HEK293 (cell line): ENCODE measurements around the gene GLB1L.

Source experiments
- BCL11A ChIP-seq: fragments of 450-650 bp; formaldehyde crosslinking; IDR thresholded peaks from 2 replicates; pipeline ENCODE4 v1.5.1; 2016; ENCODE audit warnings: low read depth, missing biosample characterization, missing genetic modification characterization
- BCL11B ChIP-seq: fragments of 450-650 bp; formaldehyde crosslinking; IDR thresholded peaks from 2 replicates; pipeline ENCODE4 v1.5.1; 2016; ENCODE audit warnings: low read depth, missing biosample characterization, missing genetic modification characterization
- GFI1B ChIP-seq: fragments of 450-650 bp; formaldehyde crosslinking; IDR thresholded peaks from 2 replicates; pipeline ENCODE4 v1.5.1; 2016; ENCODE audit warnings: missing biosample characterization, missing genetic modification characterization
- SP3 ChIP-seq: fragments of 450-650 bp; formaldehyde crosslinking; IDR thresholded peaks from 2 replicates; pipeline ENCODE4 v1.5.1; 2016; ENCODE audit warnings: missing biosample characterization, missing genetic modification characterization
- SP7 ChIP-seq: fragments of 450-650 bp; formaldehyde crosslinking; IDR thresholded peaks from 2 replicates; pipeline ENCODE4 v1.5.1; 2016; ENCODE audit warnings: missing biosample characterization, missing genetic modification characterization
- ZBTB11 ChIP-seq: fragments of 450-650 bp; formaldehyde crosslinking; conservative IDR thresholded peaks from 2 replicates; pipeline ENCODE4 v1.5.1; 2016; ENCODE audit warnings: low read depth, missing biosample characterization, missing genetic modification characterization
- ZBTB8A ChIP-seq: fragments of 450-650 bp; formaldehyde crosslinking; IDR thresholded peaks from 2 replicates; pipeline ENCODE4 v1.5.1; 2016; ENCODE audit warnings: missing biosample characterization, missing genetic modification characterization
- ZEB2 ChIP-seq: fragments of 450-650 bp; formaldehyde crosslinking; IDR thresholded peaks from 2 replicates; pipeline ENCODE4 v1.5.1; 2016; ENCODE audit warnings: missing biosample characterization, missing genetic modification characterization
- ZFP41 ChIP-seq: fragments of 450-650 bp; formaldehyde crosslinking; IDR thresholded peaks from 2 replicates; pipeline ENCODE4 v1.5.1; 2016; ENCODE audit warnings: missing biosample characterization, missing genetic modification characterization, borderline replicate concordance
- ZNF112 ChIP-seq: fragments of 450-650 bp; formaldehyde crosslinking; IDR thresholded peaks from 2 replicates; pipeline ENCODE4 v1.5.0; 2017; ENCODE audit warnings: missing biosample characterization, missing genetic modification characterization
- ZNF133 ChIP-seq: fragments of 450-650 bp; formaldehyde crosslinking; IDR thresholded peaks from 2 replicates; pipeline ENCODE4 v1.5.1; 2016; ENCODE audit warnings: missing biosample characterization, missing genetic modification characterization
- ZNF211 ChIP-seq: fragments of 450-650 bp; formaldehyde crosslinking; IDR thresholded peaks from 2 replicates; pipeline ENCODE4 v1.5.1; 2016; ENCODE audit warnings: low read depth, missing biosample characterization, missing genetic modification characterization
- ZNF223 ChIP-seq: fragments of 450-650 bp; formaldehyde crosslinking; IDR thresholded peaks from 2 replicates; pipeline ENCODE4 v1.5.1; 2016; ENCODE audit warnings: missing biosample characterization, missing genetic modification characterization
- ZNF324 ChIP-seq: fragments of 450-650 bp; formaldehyde crosslinking; IDR thresholded peaks from 2 replicates; pipeline ENCODE4 v1.5.1; 2016; ENCODE audit warnings: missing biosample characterization, missing genetic modification characterization
- ZNF37A ChIP-seq: fragments of 450-650 bp; IDR thresholded peaks from 2 replicates; pipeline ENCODE4 v1.5.1; 2018; ENCODE audit warnings: missing biosample characterization, missing genetic modification characterization
- ZNF391 ChIP-seq: fragments of 450-650 bp; formaldehyde crosslinking; IDR thresholded peaks from 2 replicates; pipeline ENCODE4 v1.5.1; 2016; ENCODE audit warnings: low read depth, missing biosample characterization, missing genetic modification characterization, borderline replicate concordance
- ZNF549 ChIP-seq: fragments of 450-650 bp; IDR thresholded peaks from 2 replicates; pipeline ENCODE4 v1.5.1; 2018; ENCODE audit warnings: missing biosample characterization, missing genetic modification characterization, mild to moderate bottlenecking, inconsistent platforms, moderate library complexity
- ZNF660 ChIP-seq: fragments of 450-650 bp; IDR thresholded peaks from 2 replicates; pipeline ENCODE4 v1.5.1; 2018; ENCODE audit warnings: missing biosample characterization, mild to moderate bottlenecking, missing genetic modification characterization
- ZNF670 ChIP-seq: fragments of 450-650 bp; formaldehyde crosslinking; IDR thresholded peaks from 2 replicates; pipeline ENCODE4 v1.5.1; 2016; ENCODE audit warnings: missing biosample characterization, missing genetic modification characterization, low read depth
- ZNF747 ChIP-seq: fragments of 450-650 bp; formaldehyde crosslinking; IDR thresholded peaks from 2 replicates; pipeline ENCODE4 v1.5.1; 2016; ENCODE audit warnings: missing biosample characterization, missing genetic modification characterization
- ZNF776 ChIP-seq: fragments of 450-650 bp; formaldehyde crosslinking; IDR thresholded peaks from 2 replicates; pipeline ENCODE4 v1.5.0; 2017; ENCODE audit warnings: missing biosample characterization, missing genetic modification characterization, borderline replicate concordance
- ZNF830 ChIP-seq: fragments of 450-650 bp; IDR thresholded peaks from 2 replicates; pipeline ENCODE4 v1.5.0; 2018; ENCODE audit warnings: missing biosample characterization, missing genetic modification characterization, low read depth, mild to moderate bottlenecking, moderate library complexity
- ZSCAN23 ChIP-seq: fragments of 450-650 bp; formaldehyde crosslinking; IDR thresholded peaks from 2 replicates; pipeline ENCODE4 v1.5.1; 2016; ENCODE audit warnings: missing biosample characterization, missing genetic modification characterization
- ZSCAN4 ChIP-seq: fragments of 450-650 bp; formaldehyde crosslinking; IDR thresholded peaks from 2 replicates; pipeline ENCODE4 v1.5.1; 2017; ENCODE audit warnings: missing biosample characterization, missing genetic modification characterization
- TF ChIP-seq, protein P1 (sequence below): fragments of 450-650 bp; formaldehyde crosslinking; IDR thresholded peaks from 2 replicates; pipeline ENCODE4 v1.5.1; 2016; ENCODE audit warnings: missing biosample characterization, missing genetic modification characterization
- TF ChIP-seq, protein P2 (sequence below): sonication (generic); formaldehyde crosslinking; IDR thresholded peaks from 2 replicates; pipeline ENCODE4 v1.8.1; 2022; ENCODE audit warnings: mild to moderate bottlenecking, moderate library complexity, missing genetic modification reagents
- TF ChIP-seq, protein P3 (sequence below): fragments of 450-650 bp; formaldehyde crosslinking; IDR thresholded peaks from 2 replicates; pipeline ENCODE4 v1.5.1; 2016; ENCODE audit warnings: missing biosample characterization, missing genetic modification characterization
- TF ChIP-seq, protein P4 (sequence below): fragments of 450-650 bp; formaldehyde crosslinking; IDR thresholded peaks from 2 replicates; pipeline ENCODE4 v1.5.0; 2017; ENCODE audit warnings: missing biosample characterization, missing genetic modification characterization, borderline replicate concordance

GLB1L gene

GRCh38 chr2:219245148-219245898, at the start of gene GLB1L, which contains the start of gene STK16 (continued):
- no peak for TF ChIP-seq ZNF670 (tag by site-specific recombination)
- peak; percentile 73 for TF ChIP-seq ZEB2 (tag by site-specific recombination)
- no peak for TF ChIP-seq ZNF211
- TF ChIP-seq, protein P1, sequence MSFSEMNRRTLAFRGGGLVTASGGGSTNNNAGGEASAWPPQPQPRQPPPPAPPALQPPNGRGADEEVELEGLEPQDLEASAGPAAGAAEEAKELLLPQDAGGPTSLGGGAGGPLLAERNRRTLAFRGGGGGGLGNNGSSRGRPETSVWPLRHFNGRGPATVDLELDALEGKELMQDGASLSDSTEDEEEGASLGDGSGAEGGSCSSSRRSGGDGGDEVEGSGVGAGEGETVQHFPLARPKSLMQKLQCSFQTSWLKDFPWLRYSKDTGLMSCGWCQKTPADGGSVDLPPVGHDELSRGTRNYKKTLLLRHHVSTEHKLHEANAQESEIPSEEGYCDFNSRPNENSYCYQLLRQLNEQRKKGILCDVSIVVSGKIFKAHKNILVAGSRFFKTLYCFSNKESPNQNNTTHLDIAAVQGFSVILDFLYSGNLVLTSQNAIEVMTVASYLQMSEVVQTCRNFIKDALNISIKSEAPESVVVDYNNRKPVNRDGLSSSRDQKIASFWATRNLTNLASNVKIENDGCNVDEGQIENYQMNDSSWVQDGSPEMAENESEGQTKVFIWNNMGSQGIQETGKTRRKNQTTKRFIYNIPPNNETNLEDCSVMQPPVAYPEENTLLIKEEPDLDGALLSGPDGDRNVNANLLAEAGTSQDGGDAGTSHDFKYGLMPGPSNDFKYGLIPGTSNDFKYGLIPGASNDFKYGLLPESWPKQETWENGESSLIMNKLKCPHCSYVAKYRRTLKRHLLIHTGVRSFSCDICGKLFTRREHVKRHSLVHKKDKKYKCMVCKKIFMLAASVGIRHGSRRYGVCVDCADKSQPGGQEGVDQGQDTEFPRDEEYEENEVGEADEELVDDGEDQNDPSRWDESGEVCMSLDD (tag by site-specific recombination) = no peak
- TF ChIP-seq SP7 (tag by site-specific recombination) = peak; percentile 41; the same call in 1 of the 2 replicates
- TF ChIP-seq, protein P2, sequence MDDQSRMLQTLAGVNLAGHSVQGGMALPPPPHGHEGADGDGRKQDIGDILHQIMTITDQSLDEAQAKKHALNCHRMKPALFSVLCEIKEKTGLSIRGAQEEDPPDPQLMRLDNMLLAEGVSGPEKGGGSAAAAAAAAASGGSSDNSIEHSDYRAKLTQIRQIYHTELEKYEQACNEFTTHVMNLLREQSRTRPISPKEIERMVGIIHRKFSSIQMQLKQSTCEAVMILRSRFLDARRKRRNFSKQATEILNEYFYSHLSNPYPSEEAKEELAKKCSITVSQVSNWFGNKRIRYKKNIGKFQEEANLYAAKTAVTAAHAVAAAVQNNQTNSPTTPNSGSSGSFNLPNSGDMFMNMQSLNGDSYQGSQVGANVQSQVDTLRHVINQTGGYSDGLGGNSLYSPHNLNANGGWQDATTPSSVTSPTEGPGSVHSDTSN (CRISPR knock-in tag) = peak; percentile 86
- no peak for TF ChIP-seq ZSCAN4 (tag by site-specific recombination)
- TF ChIP-seq BCL11A (tag by site-specific recombination) = no peak
- no peak for TF ChIP-seq ZFP41 (tag by site-specific recombination)
- TF ChIP-seq ZNF133 = no peak
- TF ChIP-seq, protein P3, sequence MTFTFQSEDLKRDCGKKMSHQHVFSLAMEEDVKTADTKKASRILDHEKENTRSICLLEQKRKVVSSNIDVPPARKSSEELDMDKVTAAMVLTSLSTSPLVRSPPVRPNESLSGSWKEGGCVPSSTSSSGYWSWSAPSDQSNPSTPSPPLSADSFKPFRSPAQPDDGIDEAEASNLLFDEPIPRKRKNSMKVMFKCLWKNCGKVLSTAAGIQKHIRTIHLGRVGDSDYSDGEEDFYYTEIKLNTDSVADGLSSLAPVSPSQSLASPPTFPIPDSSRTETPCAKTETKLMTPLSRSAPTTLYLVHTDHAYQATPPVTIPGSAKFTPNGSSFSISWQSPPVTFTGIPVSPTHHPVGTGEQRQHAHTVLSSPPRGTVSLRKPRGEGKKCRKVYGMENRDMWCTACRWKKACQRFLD (tag by site-specific recombination) = no peak
- TF ChIP-seq, protein P4, sequence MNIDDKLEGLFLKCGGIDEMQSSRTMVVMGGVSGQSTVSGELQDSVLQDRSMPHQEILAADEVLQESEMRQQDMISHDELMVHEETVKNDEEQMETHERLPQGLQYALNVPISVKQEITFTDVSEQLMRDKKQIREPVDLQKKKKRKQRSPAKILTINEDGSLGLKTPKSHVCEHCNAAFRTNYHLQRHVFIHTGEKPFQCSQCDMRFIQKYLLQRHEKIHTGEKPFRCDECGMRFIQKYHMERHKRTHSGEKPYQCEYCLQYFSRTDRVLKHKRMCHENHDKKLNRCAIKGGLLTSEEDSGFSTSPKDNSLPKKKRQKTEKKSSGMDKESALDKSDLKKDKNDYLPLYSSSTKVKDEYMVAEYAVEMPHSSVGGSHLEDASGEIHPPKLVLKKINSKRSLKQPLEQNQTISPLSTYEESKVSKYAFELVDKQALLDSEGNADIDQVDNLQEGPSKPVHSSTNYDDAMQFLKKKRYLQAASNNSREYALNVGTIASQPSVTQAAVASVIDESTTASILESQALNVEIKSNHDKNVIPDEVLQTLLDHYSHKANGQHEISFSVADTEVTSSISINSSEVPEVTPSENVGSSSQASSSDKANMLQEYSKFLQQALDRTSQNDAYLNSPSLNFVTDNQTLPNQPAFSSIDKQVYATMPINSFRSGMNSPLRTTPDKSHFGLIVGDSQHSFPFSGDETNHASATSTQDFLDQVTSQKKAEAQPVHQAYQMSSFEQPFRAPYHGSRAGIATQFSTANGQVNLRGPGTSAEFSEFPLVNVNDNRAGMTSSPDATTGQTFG (tag by site-specific recombination) = no peak
- no peak for TF ChIP-seq ZNF37A (tag by site-specific recombination)
- TF ChIP-seq SP3 = peak; percentile 57
- no peak for TF ChIP-seq ZNF747
- peak; percentile 55 for TF ChIP-seq ZBTB8A (tag by site-specific recombination)
- no peak for TF ChIP-seq ZNF112 (tag by site-specific recombination)
- no peak for TF ChIP-seq ZNF391 (tag by site-specific recombination)
- no peak for TF ChIP-seq ZNF223 (tag by site-specific recombination)
- peak; percentile 92 for TF ChIP-seq ZBTB11 (tag by site-specific recombination)
- no peak for TF ChIP-seq GFI1B
- TF ChIP-seq ZNF660 (tag by site-specific recombination) = no peak
- TF ChIP-seq ZNF324 (tag by site-specific recombination) = 0 out of 2 replicates have a peak, but pooled peaks have one; percentile 33
- TF ChIP-seq ZNF830 (tag by site-specific recombination) = no peak
- no peak for TF ChIP-seq ZNF549 (tag by site-specific recombination)
- TF ChIP-seq ZNF776 (tag by site-specific recombination) = no peak
- TF ChIP-seq BCL11B (tag by site-specific recombination) = peak; percentile 88; the same call in 1 of the 2 replicates
- TF ChIP-seq ZSCAN23 (tag by site-specific recombination) = no peak
